HG03095 (cell line): ENCODE measurements around the gene CBX8.

Source experiments
- ATAC-seq: cut with Tn5 transposase; IDR thresholded peaks from one replicate; pipeline ENCODE4 v1.9.1; 2021; ENCODE audit warnings: moderate library complexity; ENCODE audit not compliant: unreplicated experiment

Gene CBX8

DNA sequence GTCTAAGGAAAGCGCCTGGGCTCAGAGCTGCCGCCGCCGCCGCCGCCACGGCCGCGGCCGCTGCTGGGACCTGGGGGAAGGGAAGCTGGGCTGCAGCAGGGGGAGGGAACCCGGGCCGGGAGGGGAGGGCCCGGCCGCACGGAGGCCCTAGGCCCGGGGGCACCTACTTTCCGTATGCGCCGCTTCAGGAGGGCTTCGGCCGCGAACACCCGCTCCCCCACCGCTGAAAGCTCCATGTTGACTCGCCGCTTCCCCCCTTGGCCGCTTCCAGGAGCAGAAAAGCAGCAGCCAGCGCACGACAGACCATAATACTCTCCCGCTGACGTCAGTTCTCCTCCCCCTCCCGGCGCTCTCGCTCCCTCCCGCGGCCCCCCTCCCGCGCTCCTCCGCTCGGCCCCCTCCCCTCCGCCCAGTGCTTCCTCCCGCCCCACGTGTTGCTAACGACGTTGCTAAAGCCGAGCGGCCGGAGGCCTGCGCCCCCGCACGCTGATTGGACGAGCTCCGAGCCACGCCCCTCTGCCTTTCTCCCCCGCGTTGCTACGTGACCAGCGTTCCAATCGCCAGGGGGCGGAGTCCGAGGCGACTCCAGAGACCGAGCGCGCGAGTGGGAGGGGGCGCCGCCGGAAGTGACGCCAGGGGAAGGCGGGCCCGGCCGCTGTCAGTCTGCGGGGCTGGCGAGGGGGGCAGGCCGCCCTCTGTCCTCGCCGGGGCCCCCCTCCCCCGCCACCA, at the start of gene CBX8:
CBX8 (minus strand) TSS at position 315 of the 729 bp plus-strand sequence; CDS start at position 236, 79 bp downstream.
- peak; percentile 86 for ATAC-seq

DNA sequence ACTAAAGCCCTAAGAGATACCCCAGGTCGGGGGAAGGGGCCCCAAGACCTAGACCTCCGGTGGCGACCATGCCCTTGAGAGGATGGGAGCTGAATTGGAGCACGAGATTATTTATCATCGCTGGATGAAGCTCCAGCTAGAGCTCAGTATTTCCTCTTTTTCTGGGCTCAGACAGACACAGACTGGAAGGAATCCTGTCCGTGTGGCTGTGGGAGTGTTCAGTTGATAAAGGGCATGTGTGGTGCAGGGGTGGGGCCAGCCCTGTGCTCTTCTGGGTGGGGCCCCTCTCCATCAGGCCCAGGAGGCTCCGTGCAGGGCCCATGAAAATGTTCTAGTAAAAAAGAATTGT, 48.7 kb upstream of the CBX8 start:
- ATAC-seq, result no peak

DNA sequence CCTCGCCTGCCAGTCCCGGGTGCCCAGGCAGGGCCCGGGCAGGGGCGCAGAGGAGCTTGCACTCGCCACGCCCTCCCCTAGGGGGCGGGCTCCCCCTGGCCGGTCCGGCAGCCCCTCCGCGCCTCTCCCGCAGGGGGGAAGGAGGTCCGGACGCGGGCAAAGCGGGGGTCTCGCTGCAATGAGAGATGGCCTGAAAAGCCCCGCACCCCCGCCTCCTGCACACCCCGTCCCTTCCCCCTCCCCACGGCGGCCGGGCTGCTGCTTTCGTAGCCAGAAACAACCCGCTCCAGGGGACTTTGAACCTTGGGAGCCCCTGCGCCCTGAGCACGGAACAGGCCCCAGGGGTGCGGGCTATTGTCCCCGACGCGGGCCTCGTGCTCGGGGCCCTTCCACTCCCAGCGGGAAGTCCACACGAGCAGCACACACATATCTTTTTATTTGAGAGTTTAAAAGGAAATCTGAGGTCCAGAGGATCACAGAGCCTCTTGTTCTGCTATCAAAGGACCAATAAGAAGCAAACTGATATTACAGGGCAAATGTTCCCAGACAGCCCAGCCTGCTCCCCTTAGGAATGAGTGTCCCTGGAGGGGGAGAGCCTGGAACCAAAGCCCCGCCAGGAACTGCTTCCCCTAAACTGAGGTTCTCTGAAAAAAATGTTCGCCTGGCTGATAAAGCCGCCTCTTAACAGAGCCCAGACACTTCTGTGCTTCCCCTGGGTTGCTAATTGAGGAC, 48.2 kb upstream of the CBX8 start:
- ATAC-seq, result no peak

DNA sequence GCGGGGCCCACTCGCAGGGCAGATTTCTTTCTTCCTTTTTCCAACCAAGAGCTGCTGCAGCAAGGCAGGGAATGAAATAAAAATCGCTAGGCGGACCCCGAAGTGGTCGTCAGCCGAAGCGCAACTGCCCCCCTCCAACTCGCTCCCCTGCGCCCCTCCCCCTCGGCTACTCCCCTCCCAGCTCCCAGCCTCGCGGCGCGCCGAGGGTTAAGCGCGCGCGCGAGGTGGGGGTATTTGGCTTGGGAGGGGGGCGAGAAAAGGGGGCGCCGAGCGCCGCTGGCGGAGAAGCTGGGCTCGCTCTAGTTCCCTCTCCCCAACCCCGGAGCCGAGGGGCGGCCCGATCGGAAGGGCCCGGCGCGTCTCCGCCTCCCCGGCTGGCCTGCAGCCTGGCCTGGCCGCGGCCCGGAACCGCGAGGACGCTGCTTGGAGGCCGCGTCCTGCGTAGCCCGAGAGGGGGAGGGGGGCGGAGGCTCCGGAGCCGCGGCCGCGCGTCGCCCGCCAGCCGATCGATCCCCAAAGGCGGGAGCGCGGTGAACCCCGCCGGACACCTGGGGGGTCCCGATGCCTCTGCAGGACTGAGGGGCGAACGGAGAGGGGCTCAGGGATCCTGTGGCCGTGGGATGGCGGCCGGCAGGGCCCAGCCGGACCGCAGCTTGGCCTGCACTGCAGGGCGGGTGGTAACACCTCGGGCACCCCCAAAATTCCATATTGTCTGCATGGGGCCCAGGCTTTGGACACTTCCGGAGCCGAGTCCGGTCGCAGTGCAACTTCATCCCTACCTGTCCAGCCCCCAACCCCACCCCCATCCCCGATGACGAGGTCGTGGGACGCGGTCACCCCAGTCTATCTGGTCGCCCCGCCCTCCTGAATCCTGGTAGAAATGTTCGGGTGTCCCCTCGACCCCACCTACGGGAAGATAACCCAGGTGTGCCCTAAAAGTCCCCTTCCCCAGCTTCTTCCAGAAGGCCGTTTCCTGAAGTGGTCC, 47.2 kb upstream of the CBX8 start:
- ATAC-seq, result no peak

DNA sequence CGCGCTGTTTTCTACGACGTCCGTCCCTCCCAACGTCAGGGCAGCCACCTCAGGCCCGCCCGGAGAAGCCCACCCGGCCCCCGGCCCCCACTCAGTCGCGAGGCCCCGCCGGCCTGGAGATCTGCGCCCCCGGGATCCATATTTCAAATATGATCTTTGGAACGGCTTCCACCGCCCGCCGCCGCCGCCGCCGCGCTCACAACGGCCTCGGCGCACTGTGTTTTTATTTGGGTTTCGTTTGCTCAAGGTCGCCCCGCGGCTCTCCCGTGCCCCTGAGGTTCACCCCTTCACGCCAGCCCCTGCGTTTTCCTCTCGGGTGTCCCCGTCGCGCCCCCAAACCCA, 46.6 kb upstream of the CBX8 start:
- no peak for ATAC-seq

DNA sequence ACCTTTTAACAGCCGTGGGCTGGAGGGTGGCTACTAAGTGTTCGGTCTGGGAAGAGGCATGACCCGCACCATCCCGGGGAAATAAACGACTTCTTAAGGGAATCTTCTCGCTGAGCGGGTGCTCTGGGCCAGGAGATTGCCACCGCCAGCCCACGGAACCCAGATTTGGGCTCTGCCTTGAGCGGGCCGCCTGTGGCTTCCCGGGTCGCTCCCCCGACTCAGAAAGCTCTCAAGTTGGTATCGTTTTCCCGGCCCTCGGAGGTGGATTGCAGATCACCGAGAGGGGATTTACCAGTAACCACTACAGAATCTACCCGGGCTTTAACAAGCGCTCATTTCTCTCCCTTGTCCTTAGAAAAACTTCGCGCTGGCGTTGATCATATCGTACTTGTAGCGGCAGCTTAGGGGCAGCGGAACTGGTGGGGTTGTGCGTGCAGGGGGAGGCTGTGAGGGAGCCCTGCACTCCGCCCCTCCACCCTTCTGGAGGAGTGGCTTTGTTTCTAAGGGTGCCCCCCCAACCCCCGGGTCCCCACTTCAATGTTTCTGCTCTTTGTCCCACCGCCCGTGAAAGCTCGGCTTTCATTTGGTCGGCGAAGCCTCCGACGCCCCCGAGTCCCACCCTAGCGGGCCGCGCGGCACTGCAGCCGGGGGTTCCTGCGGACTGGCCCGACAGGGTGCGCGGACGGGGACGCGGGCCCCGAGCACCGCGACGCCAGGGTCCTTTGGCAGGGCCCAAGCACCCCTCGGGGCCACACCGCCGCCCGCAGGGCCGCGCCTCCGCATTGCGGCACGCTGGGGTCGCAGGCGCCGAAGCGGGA, 46.0 kb upstream of the CBX8 start:
- no peak for ATAC-seq

DNA sequence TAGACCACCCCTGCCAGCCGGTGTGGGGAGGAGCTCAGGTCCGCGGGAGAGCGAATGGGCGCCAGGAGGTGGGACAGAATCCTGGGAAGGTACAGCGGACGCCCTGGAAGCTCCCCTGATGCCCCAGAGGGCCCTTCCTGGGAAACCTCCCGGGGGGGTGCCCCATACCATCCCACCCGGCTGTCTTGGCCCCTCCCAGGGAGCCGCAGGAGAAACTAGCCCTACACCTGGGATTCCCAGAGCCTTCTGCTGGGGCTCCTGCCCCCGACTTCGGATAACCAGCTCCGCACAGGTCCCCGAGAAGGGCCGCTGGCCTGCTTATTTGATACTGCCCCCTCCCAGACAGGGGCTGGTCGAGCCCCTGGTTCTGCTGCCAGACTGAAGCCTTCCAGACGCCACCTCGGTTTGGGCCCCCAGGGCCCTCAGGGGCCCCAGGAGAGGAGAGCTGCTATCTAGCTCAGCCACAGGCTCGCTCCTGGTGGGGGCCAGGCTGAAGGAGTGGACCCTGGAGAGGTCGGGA, 45.3 kb upstream of the CBX8 start:
- no peak for ATAC-seq

DNA sequence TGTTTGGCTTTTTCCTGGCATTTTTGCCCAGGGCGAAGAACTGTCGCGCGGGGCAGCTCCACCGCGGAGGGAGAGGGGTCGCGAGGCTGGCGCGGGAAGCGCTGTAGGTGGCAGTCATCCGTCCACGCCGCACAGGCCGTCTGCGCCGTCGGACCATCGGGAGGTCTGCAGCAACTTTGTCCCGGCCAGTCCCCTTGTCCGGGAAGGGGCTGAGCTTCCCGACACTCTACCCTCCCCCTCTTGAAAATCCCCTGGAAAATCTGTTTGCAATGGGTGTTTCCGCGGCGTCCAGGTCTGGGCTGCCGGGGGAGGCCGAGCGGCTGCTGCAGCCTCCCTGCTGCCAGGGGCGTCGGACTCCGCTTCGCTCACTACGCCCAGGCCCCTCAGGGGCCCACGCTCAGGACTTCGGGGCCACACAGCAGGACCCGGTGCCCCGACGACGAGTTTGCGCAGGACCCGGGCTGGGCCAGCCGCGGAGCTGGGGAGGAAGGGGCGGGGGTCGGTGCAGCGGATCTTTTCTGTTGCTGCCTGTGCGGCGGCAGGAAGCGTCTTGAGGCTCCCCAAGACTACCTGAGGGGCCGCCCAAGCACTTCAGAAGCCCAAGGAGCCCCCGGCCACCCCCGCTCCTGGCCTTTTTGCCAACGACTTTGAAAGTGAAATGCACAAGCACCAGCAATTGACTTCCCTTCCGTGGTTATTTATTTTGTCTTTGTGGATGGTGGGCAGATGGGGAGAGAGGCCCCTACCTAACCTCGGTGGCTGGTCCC, 44.7 kb upstream of the CBX8 start:
- ATAC-seq, result no peak

DNA sequence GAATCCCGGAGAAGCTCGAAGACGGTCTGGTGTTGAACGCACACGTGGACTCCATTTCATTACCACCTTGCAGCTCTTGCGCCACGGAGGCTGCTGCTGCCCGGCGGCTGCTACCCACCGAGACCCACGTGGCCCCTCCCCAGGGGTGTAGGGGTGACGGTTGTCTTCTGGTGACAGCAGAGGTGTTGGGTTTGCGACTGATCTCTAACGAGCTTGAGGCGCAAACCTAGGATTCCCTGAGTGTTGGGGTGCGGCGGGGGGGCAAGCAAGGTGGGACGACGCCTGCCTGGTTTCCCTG, 44.1 kb upstream of the CBX8 start:
- no peak for ATAC-seq

DNA sequence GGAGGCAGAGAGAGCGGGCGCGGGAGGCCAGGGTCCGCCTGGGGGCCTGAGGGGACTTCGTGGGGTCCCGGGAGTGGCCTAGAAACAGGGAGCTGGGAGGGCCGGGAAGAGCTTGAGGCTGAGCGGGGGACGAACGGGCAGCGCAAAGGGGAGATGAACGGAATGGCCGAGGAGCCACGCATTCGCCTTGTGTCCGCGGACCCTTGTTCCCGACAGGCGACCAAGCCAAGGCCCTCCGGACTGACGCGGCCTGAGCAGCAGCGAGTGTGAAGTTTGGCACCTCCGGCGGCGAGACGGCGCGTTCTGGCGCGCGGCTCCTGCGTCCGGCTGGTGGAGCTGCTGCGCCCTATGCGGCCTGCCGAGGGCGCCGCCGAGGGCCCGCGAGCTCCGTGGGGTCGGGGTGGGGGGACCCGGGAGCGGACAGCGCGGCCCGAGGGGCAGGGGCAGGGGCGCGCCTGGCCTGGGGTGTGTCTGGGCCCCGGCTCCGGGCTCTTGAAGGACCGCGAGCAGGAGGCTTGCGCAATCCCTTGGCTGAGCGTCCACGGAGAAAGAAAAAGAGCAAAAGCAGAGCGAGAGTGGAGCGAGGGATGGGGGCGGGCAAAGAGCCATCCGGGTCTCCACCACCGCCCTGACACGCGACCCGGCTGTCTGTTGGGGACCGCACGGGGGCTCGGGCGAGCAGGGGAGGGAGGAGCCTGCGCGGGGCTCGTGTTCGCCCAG, 43.6 kb upstream of the CBX8 start:
- no peak for ATAC-seq

DNA sequence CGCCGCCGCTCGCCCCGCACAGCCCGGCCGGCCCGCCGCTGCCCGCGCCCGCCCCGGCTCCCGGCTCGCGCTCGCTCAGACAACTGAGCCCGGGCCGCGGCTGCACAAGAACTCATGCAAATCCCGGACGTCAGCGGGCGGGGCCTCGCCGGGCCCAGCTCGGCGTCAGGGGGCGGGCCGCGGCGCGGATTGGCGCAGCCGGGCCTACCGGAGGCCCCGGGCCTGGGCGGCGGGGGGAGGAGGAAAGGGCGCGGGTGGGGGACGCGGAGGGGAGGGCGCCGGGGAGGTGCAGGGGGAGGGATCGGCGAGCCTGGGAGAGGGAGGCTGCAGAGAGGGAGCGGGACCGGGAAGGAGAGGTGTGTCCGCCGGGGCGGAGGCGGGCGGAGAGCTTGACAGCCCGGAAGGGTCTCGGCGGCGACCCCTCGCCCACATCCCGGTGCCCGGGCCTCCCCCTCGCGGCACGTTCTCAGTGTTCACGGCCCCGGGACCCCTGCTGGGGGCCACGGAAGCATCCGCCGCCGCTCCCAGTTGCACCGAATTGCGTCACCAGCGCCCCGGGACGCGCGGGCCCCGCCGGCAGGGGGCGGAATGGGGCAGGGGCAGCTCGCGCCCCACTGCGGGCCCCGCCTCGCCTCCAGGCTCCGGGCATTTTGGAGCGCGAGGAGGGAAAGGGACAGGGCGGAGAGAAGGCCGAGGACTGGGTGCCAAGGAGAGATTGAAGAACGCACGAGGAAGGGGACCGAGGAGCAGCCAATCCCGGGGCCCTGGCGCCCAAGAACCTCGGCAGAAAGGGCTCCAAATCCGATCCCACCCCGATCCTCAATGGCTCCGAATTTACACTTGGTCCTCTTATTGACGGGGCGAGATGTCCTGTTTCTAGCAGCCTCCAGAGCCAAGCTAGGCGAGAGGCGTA, 42.7 kb upstream of the CBX8 start, which contains the start of gene CBX4:
CBX4 (minus strand) TSS at position 85 of the 913 bp plus-strand sequence. CDS start 189 bp downstream, outside the sequence.
- ATAC-seq, result peak; percentile 46

DNA sequence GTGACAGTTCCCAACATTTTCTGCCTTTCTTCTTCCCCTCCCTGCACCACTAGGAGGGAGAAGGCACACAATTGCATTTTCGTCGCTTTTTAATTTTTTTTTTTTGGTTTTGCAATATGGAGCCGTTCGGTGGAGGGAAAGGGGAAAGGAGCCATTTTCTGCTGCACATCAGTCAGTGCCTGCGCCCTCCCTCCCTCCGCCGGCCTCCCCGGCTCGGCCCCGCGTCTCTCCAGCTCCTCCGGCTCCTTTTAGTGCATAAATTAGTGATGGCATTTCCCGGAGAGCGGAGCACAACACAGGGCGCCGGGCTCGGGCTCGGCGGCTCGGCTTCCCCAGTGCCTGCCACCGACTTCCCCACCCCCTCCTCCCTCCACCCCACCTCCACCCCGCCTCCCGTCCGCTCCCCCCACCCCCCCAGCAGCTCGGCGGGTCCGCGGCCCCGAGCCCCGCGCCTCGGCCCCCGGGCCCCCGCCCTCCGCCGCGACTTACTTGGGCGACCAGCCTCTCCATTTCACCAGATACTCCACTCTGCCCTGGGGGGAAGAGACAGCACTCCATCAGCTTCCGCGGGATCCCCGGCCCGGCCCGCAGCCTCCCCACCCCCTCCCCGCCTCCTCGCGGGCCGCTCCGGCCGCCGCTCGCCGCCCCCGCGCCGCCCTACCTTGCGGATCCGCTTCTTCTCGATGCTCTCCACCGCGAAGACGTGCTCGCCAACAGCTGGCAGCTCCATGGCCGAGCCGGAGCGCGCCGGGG, 41.8 kb upstream of the CBX8 start:
- ATAC-seq, result peak; percentile 16

DNA sequence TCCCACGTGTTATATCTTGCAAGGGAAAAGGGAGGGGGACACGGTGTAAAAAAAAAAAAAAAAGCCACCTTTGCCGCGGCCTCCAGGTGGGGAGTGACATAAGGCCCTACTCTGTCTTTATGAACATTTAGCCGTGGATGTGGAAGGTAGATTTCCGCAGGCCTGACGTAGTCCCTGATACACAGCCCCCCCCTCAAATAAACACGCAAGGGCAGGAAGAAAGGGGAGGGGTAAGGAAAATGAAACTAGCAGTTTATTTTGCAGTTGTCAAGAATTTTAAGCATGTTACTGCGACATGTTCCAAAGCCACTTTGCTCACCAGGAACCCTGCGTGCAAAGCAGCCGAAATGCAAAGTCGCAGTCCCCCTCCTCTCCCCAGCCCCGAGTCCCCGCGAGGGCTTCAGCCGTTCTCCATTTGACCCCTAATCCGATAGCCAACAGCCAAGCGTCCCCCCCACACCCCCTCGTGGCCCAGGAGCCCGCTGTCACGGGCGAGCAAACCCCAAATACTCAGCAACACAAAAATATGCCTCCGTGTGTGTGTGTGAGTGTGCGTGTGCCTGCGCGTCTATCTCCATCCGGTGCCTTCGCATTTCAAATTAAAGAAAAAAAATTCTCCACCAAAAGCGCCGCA, 41.1 kb upstream of the CBX8 start:
- ATAC-seq, result no peak

DNA sequence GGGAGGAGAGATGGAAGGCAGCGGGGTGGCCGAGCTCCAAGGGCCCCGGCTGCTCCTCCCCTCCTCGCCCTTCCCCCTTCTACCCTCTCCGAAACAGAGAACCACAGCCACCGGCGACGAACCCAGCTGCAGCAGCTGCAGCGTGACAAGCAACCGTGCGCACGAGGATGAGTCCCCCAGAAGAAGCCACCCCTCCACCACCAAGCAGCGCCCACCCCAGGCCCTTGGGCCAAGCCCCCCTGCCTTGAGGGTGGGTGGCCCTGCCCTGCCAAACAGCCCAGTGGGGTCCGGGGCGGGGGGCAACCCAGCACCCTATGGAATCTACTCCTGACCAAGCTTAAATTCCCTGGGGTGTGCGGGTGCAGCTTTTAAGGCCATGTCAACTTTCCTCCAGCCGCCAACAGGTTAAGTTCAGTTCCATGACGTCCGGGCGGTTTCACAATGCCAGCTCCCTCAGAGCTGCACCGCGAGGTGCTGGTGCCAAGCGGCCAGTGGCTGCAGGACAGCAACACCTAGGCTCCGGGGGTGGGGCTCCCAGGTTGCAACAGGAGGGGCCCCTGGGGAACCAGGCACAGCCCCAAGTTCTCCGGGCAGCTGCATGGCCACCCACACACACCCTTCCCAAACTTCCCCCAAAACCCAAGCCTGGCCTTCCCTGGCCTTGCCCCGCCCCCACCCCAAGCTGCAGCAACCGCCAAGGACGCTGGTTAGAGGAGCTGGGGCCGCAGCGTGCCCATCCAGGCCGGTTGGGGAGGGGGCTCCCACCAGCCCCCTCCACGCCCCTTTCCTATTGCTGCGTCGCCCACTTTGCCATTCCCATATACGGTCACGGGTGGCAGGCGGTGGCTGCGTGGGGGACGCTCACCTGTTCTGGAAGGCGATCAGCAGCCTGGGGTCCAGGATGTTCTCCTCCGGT, 40.4 kb upstream of the CBX8 start:
- no peak for ATAC-seq

DNA sequence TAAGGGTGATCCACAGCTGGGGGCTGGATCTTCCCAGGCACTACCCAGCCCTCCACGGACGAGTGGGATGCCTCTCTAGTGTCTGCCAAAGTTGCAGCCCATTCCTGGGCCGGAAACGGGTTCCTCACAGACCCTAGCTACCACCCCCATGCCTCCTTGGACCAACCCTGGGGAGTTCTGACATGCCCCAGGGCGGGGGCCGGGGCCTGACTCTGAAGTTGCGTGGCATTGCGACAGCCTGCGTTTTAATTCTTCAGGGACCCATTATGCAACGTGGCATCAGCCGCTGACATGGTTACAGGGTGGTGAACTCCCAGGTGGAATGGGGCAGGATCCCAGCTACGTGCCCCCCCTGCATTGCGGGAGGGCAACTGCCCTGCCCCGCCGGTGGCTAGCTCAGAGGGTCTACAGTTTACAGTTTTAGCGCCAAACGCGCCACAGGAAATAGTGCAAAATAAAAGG, 39.7 kb upstream of the CBX8 start:
- no peak for ATAC-seq
